Erythroblast (primary cell): Measurements from ENCODE around the gene STK36.

ENCODE experiments used
- GATA1 ChIP-seq: IDR thresholded peaks from 2 replicates; pipeline ENCODE4 v1.6.1; 2011; ENCODE audit warnings: low read depth, mild to moderate bottlenecking, control low read depth, low read length, moderate library complexity
- POLR2A ChIP-seq: IDR thresholded peaks from 2 replicates; pipeline ENCODE4 v1.6.1; 2011; ENCODE audit warnings: mild to moderate bottlenecking, low read length

- TF ChIP-seq POLR2A: no peak
- no peak for TF ChIP-seq GATA1
Observed at GRCh38 chr2:218662827-218663226, 9.1 kb upstream of the STK36 start.
